ENCODE measurements around the gene PTGS1. TPM values are rescaled to one million over a fixed set of nuclear protein-coding genes. Genes with fewer than 3 reads are reported as not detected.

PTGS1 gene
- total and polyA plus RNA-seq, 2 of the 13 experiments (the other 11 are each of a cell fraction or from before 2014, with no cell fraction given): 0.07 to 0.08 TPM

DNA sequence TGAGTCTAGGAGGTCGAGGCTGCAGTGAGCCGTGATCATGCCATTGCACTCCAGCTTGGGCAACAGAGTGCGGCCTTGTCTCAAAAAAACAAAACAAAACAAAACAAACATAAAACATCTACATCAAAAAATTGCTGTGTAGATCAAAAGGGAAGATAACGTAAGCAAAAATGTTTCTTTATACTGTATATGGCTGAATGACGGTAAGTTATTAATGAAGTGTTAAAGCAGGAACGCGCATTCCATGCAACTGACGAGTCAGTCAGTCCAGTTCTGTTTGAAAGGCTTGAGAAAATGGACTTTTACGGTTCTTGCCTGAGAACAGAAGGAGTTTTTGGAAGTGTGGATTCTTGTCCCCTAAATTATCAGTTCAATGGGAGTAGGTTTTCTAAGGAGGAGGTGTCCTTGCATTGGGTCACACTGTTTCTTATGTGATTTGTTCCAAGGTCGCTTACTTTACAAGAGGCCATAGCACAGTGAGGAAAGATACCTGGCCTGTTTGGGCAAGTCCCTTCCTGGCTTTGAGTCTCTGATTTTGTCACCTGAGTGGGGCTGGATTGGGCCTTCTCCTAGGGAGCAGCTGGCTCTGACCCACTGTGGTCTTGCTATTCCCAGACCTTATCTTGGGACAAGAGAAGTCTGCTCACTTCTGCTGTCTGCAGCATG lies 6.6 kb upstream of the PTGS1 start (continued):
- TF ChIP-seq ELK4 (CRISPR knock-in tag; IDR thresholded peaks at IDR 0.05; ENCODE audit: borderline replicate concordance) (no peak), ZBTB40 (IDR thresholded peaks at IDR 0.05) (no peak), ZBTB40 (CRISPR knock-in tag; IDR thresholded peaks at IDR 0.05) (no peak), ADNP (CRISPR knock-in tag; IDR thresholded peaks at IDR 0.05) (no peak), PHF8 (CRISPR knock-in tag; IDR thresholded peaks at IDR 0.05) (no peak), KAT8 (CRISPR knock-in tag; IDR thresholded peaks at IDR 0.05) (no peak), ATM (IDR thresholded peaks at IDR 0.05; ENCODE audit: borderline replicate concordance) (no peak), RCOR2 (CRISPR knock-in tag; IDR thresholded peaks at IDR 0.05) (no peak), ZNF83 (CRISPR knock-in tag; IDR thresholded peaks at IDR 0.05; ENCODE audit: borderline replicate concordance) (no peak), ZC3H13 (CRISPR knock-in tag; IDR thresholded peaks at IDR 0.05) (no peak), ZNF296 (CRISPR knock-in tag; conservative IDR thresholded peaks at IDR 0.05) (no peak)
- TF ChIP-seq, protein P1, sequence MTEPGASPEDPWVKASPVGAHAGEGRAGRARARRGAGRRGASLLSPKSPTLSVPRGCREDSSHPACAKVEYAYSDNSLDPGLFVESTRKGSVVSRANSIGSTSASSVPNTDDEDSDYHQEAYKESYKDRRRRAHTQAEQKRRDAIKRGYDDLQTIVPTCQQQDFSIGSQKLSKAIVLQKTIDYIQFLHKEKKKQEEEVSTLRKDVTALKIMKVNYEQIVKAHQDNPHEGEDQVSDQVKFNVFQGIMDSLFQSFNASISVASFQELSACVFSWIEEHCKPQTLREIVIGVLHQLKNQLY (CRISPR knock-in tag; IDR thresholded peaks at IDR 0.05): no peak

Data from HepG2 (cell line).